Upper lobe of left lung (tissue), 6 donors: ENCODE results near the gene FNBP1L. TPM values are rescaled to one million over a fixed set of nuclear protein-coding genes. Genes with fewer than 3 reads are reported as not detected.
A peak's percentile ranks its signal among the peaks of the same experiment; 100 is the strongest.

Experiments used
- ATAC-seq, 2 donors: fragments of 200-7000 bp; cut with Tn5 transposase; one replicate each; pipeline ENCODE4 v1.9.1; 2022; ENCODE audit warnings: mild to moderate bottlenecking in 2 of 2, moderate library complexity in 2 of 2; ENCODE audit not compliant: low FRiP score in 2 of 2
- DNase-seq, 2 donors: peaks; one replicate each; pipeline ENCODE4 v3.0.0-alpha.2; 2019 to 2020
- H3K27ac ChIP-seq, 4 donors: fragments of 200-600 bp; sonication (generic); one replicate each; pipeline ENCODE4 v1.5.1; 2016 to 2019
- H3K27me3 ChIP-seq, 4 donors: fragments of 200-600 bp; sonication (generic); one replicate each; pipeline ENCODE4 v1.5.1; 2017 to 2019
- H3K36me3 ChIP-seq, 4 donors: fragments of 200-600 bp; sonication (generic); one replicate each; pipeline ENCODE4 v1.5.1; 2016 to 2019
- H3K4me1 ChIP-seq, 4 donors: fragments of 200-600 bp; sonication (generic); one replicate each; pipeline ENCODE4 v1.5.1; 2018 to 2019
- H3K4me3 ChIP-seq, 4 donors: fragments of 200-600 bp; sonication (generic); one replicate each; pipeline ENCODE4 v1.5.1; 2017 to 2019; ENCODE audit warnings: mild to moderate bottlenecking in 2 of 4, moderate library complexity in 1 of 4
- H3K9me3 ChIP-seq, 4 donors: fragments of 200-600 bp; sonication (generic); one replicate each; pipeline ENCODE4 v1.5.1; 2018 to 2019
- CTCF ChIP-seq, 6 experiments: fragments of 450-650 bp in 4 of 6; fragments of 200-600 bp in 2 of 6; sonication (generic) in 2 of 6; IDR thresholded peaks; one replicate each; pipeline ENCODE4 v1.5.1; 2016 to 2019; ENCODE audit warnings: antibody characterized with exemption in 6 of 6
- EP300 ChIP-seq, 4 donors: sonication (generic); formaldehyde crosslinking; IDR thresholded peaks; one replicate each; pipeline ENCODE4 v1.5.1; 2017; ENCODE audit warnings: antibody characterized with exemption in 4 of 4, control low read depth in 2 of 4
- POLR2A ChIP-seq, 4 donors: fragments of 450-650 bp; IDR thresholded peaks; one replicate each; pipeline ENCODE4 v1.5.1; 2016 to 2017; ENCODE audit warnings: antibody characterized with exemption in 4 of 4, mild to moderate bottlenecking in 2 of 4
- POLR2AphosphoS5 ChIP-seq, 2 donors: sonication (generic); formaldehyde crosslinking; IDR thresholded peaks; one replicate each; pipeline ENCODE4 v1.5.1; 2017; ENCODE audit warnings: antibody characterized with exemption in 2 of 2
- WGBS, 2 donors: methylation state at CpG; one replicate each; pipeline ENCODE4 v1.1.5; 2017 to 2018; 5-methylcytosine and 5-hydroxymethylcytosine counted together
- total RNA-seq, 6 donors: library from RNA; depleted of rRNA in 4 of 6; stranded (reverse); fragments of >200 nt in 4 of 6; gene quantifications; one replicate each; pipeline versions ENCODE4 v1.1.0 to v1.2.1, GENCODE V29; 2016 to 2021
- donor health status: DM: no; HTN: no; CAD: no; lungs with moderate emphysema.
- donor health status: DM: no; HTN: yes; CAD: no; lungs with severe emphysema.

Gene FNBP1L
- total RNA-seq, 6 donors from 2014 or later = 28.5 to 84.0 (median 34.0) TPM

GRCh38 chr1:93522721-93523120 is 74.8 kb downstream of the FNBP1L start:
- H3K27ac ChIP-seq = no peak overlapping the region
- no peaks in the 10 kb centered on the region for H3K27me3 ChIP-seq
- no peak for TF ChIP-seq EP300 (IDR thresholded peaks at IDR 0.05)
- no peak for TF ChIP-seq POLR2A (IDR thresholded peaks at IDR 0.05)
- TF ChIP-seq POLR2AphosphoS5 (IDR thresholded peaks at IDR 0.05) = no peak
- TF ChIP-seq CTCF (IDR thresholded peaks at IDR 0.05) = no peak
- DNase-seq (no peak), ATAC-seq (no peak)
- H3K4me1 ChIP-seq = peaks cover 0 to 3% (median 0%) of the 10 kb centered on the region in 4 donors
- WGBS, 2 donors = 72 to 74% methylated on average over 4 of the region's 4 CpGs
- no peaks in the 10 kb centered on the region for H3K9me3 ChIP-seq
- H3K4me3 ChIP-seq = no peak overlapping the region
- H3K36me3 ChIP-seq = no peaks in the 10 kb centered on the region

GRCh38 chr1:93525431-93525830 is 77.5 kb downstream of the FNBP1L start:
- no peak overlapping the region for H3K4me3 ChIP-seq
- H3K27ac ChIP-seq = no peak overlapping the region
- TF ChIP-seq POLR2AphosphoS5 (IDR thresholded peaks at IDR 0.05) = no peak
- TF ChIP-seq EP300 (IDR thresholded peaks at IDR 0.05) = no peak
- no peak for TF ChIP-seq POLR2A (IDR thresholded peaks at IDR 0.05)
- no peak for TF ChIP-seq CTCF (IDR thresholded peaks at IDR 0.05)
- peaks cover 0 to 4% (median 0%) of the 10 kb centered on the region in 4 donors for H3K36me3 ChIP-seq
- H3K9me3 ChIP-seq = no peaks in the 10 kb centered on the region
- DNase-seq (no peak), ATAC-seq (no peak)
- no peaks in the 10 kb centered on the region for H3K27me3 ChIP-seq
- 60 to 77% methylated on average over 1 of the region's 1 CpG for WGBS, 2 donors
- no peaks in the 10 kb centered on the region for H3K4me1 ChIP-seq

GRCh38 chr1:93526431-93526830 is 78.5 kb downstream of the FNBP1L start:
- no peak overlapping the region for H3K4me3 ChIP-seq
- TF ChIP-seq POLR2A (IDR thresholded peaks at IDR 0.05) = no peak
- TF ChIP-seq EP300 (IDR thresholded peaks at IDR 0.05) = no peak
- no peak for TF ChIP-seq POLR2AphosphoS5 (IDR thresholded peaks at IDR 0.05)
- TF ChIP-seq CTCF (IDR thresholded peaks at IDR 0.05) = no peak
- H3K27me3 ChIP-seq = no peaks in the 10 kb centered on the region
- H3K27ac ChIP-seq = peak overlapping the region in 1 of 4 donors; percentile 4
- DNase-seq (no peak), ATAC-seq (no peak)
- 79 to 80% methylated on average over 2 of the region's 2 CpGs for WGBS, 2 donors
- H3K36me3 ChIP-seq = peaks cover 0 to 12% (median 0%) of the 10 kb centered on the region in 4 donors
- no peaks in the 10 kb centered on the region for H3K9me3 ChIP-seq
- H3K4me1 ChIP-seq = no peaks in the 10 kb centered on the region

GRCh38 chr1:93528412-93528811 is 80.5 kb downstream of the FNBP1L start:
- Histone ChIP-seq H3K27ac (no peak overlapping the region), H3K36me3 (peaks cover 0 to 16% (median 0%) of the 10 kb centered on the region in 4 donors), H3K27me3 (no peaks in the 10 kb centered on the region), H3K4me3 (no peak overlapping the region), H3K9me3 (no peaks in the 10 kb centered on the region), H3K4me1 (no peaks in the 10 kb centered on the region)
- TF ChIP-seq POLR2A (IDR thresholded peaks at IDR 0.05) = no peak
- TF ChIP-seq POLR2AphosphoS5 (IDR thresholded peaks at IDR 0.05) = no peak
- no peak for TF ChIP-seq EP300 (IDR thresholded peaks at IDR 0.05)
- TF ChIP-seq CTCF (IDR thresholded peaks at IDR 0.05) = no peak
- ATAC-seq (no peak), DNase-seq (no peak)
- WGBS, 2 donors = 67 to 78% methylated on average over 1 of the region's 1 CpG

- DNase-seq = no peak
- ATAC-seq = no peak
- Histone ChIP-seq H3K27ac (no peak overlapping the region), H3K9me3 (no peaks in the 10 kb centered on the region), H3K4me1 (no peaks in the 10 kb centered on the region), H3K27me3 (no peaks in the 10 kb centered on the region), H3K4me3 (no peak overlapping the region), H3K36me3 (peaks cover 0 to 22% (median 0%) of the 10 kb centered on the region in 4 donors)
- WGBS, 2 donors = 71 to 76% methylated on average over 2 of the region's 2 CpGs
- TF ChIP-seq POLR2A (IDR thresholded peaks at IDR 0.05) (no peak), EP300 (IDR thresholded peaks at IDR 0.05) (no peak), POLR2AphosphoS5 (IDR thresholded peaks at IDR 0.05) (no peak), CTCF (IDR thresholded peaks at IDR 0.05) (no peak)
Observed at GRCh38 chr1:93531193-93531592, 83.3 kb downstream of the FNBP1L start.
